ENCODE results near the gene CHTOP. TPM values are rescaled to one million over a fixed set of nuclear protein-coding genes. Genes with fewer than 3 reads are reported as not detected.

Gene CHTOP
- total RNA-seq, 3 donors from 2014 or later = 37.1 to 112 (median 71.8) TPM

DNA sequence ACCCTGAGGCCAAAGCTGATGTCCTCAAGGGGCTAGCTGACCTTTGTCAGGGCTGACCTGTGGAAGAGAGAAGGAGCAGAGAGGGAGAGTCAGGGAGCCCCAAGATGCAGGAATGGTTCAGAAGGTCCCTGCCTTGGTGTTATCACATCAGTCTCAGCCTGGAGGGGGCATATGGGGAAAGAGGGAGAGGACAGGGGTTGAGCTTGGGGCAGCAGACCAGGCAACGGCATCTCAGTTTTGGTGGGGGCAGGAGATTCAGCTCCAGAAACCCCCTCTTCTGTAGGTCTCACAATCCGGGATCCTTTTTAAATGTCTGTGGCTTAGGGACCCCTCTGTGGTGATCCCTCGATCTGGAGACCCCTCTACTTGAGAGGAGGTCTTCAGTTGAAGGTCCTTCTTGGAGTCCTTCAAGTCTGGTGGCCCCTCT lies 7.4 kb upstream of the CHTOP start:
- Histone ChIP-seq H3K27me3 (no peaks in the 10 kb centered on the region), H3K9me3 (no peaks in the 10 kb centered on the region), H3K4me3 (peak overlapping the region; percentile 56 to 74 (median 61)), H3K36me3 (no peaks in the 10 kb centered on the region), H3K27ac (peak overlapping the region; percentile 96 to 97), H3K4me1 (peaks cover 0 to 3% of the 10 kb centered on the region in 2 donors)
- intact Hi-C loops (cut with DNase I; ENCODE audit: low total_unique reads) = loop anchor here (10.0 kb wide), 1 partner anchor 52 kb away; no protein-coding TSS in a partner anchor
- DNase-seq (ENCODE audit: low spot score in 2 of 2) = no peak
- no peak for TF ChIP-seq CTCF (IDR thresholded peaks at IDR 0.05)

GRCh38 chr1:153626904-153627714 lies 6.8 kb upstream of the CHTOP start, which contains the start of gene S100A13:
Gene S100A13, minus strand, starts transcription at chr1:153627505. Its CDS starts 1,033 bp downstream, at chr1:153626472.
- Histone ChIP-seq H3K27me3 (no peaks in the 10 kb centered on the region), H3K4me1 (peaks cover 0 to 3% of the 10 kb centered on the region in 2 donors), H3K36me3 (no peaks in the 10 kb centered on the region), H3K27ac (peak within 1 kb of the TSS; percentile 96 to 97), H3K9me3 (no peaks in the 10 kb centered on the region), H3K4me3 (peak within 1 kb of the TSS; percentile 56 to 74 (median 61))
- intact Hi-C loops (cut with DNase I; ENCODE audit: low total_unique reads) = loop anchor here (10.0 kb wide), 1 partner anchor 52 kb away; no protein-coding TSS in a partner anchor
- peak in 1 of 3 donors; percentile 51 for TF ChIP-seq CTCF (IDR thresholded peaks at IDR 0.05)
- TF ChIP-seq POLR2A (IDR thresholded peaks at IDR 0.05) = peak; percentile 65
- peak; percentile 75 to 93 (median 78) for TF ChIP-seq POLR2AphosphoS5 (IDR thresholded peaks at IDR 0.05)
- peak; percentile 70 to 74 for DNase-seq (ENCODE audit: low spot score in 2 of 2)

DNA sequence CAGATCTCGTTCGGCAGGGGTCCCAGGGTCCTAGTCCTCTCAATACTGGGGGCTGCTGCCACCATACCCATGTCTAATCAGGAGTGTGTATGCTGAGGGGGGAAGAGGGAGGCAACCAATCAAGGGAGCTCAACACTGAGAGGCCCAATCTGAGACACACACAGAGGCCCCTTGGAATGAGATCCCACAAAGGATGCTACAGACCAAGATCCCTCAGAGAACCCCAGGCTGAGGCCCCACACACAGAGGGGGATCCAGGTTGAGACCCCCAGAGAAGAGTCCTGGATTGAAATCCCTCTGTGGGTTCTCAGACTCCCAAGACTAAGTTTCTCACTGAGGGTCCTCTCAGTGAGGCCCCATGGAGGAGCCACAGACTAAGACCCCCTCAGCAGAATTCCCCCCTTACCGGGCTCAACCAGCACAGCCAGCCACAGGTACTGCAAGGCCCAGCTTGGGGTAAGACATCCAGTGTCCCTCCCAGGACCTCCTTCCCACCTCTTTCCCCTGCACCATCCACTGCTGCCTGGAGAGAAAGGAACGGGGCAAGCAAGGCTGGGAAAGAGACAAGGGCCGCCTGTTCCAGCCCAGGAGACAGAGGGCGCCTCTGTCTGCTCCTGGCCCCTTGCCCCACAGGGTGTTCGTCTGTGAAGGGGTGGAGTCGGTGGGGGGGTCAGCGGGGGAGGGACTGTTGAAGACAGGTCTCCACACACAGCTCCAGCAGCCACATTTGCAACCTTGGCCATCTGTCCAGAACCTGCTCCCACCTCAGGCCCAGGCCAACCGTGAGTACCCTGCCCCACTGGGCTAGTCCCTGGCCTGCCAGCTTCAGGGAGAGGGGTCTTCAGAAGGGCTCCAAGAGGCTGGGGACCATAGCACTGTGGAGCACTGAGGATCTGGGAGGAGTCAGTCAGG lies 5.9 kb upstream of the CHTOP start, which contains the start of gene S100A1:
Gene S100A1 (plus strand): TSS at position 720 of the 912 bp plus-strand sequence. CDS start 2,088 bp downstream, outside the sequence.
- H3K4me1 ChIP-seq = peaks cover 0 to 3% of the 10 kb centered on the region in 2 donors
- DNase-seq (ENCODE audit: low spot score in 2 of 2) = peak; percentile 68 to 73

DNA sequence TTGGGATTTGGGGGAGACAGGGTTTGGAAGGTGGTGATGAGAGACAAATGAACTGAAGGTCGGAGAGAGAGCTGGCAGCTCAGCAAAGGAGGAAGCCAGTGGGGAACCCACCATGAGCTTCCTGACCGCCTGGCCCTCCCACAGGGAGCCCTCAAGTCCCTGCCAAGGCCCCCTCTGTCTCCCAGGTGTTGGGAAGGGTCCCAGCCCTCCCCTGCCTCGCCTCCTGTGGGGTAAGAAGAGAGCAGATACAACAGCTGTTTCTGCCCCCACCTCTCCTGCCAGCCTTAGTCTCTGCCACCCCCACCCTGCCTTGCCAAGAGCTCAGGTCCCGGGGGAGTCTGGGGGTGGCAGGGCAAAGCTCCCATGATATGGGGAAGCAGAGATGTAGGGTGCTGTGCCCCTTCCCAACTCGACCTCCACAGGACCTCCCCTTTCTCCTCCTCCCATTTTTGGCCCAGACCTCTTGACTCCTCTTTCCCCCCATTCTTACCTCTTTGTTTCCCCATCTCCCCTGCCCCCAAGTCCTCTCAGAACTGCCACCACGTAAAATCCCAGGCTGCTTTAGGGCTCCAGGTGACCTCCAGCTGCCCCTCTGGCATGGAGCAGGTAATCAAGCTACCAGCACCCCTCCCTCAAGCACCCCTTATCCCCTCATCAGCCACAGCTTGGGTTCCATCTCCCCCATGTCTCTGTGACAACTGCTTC lies 5.1 kb upstream of the CHTOP start:
- DNase-seq (ENCODE audit: low spot score in 2 of 2) = no peak
- H3K36me3 ChIP-seq = no peaks in the 10 kb centered on the region
- intact Hi-C loops (cut with DNase I; ENCODE audit: low total_unique reads) = loop anchor here (10.0 kb wide), 1 partner anchor 54 kb away; no protein-coding TSS in a partner anchor
- TF ChIP-seq CTCF (IDR thresholded peaks at IDR 0.05) (no peak), POLR2AphosphoS5 (IDR thresholded peaks at IDR 0.05) (no peak), POLR2A (IDR thresholded peaks at IDR 0.05) (no peak)
- no peaks in the 10 kb centered on the region for H3K27me3 ChIP-seq
- no peaks in the 10 kb centered on the region for H3K9me3 ChIP-seq
- peak overlapping the region in 2 of 3 donors; percentile 35 to 74 for H3K4me3 ChIP-seq
- H3K4me1 ChIP-seq = peaks cover 0 to 3% of the 10 kb centered on the region in 2 donors
- H3K27ac ChIP-seq = peak overlapping the region; percentile 96 to 97

More for the DNA sequence above, 5.9 kb upstream of the CHTOP start, which contains the start of gene S100A1:
- intact Hi-C loops (cut with DNase I; ENCODE audit: low total_unique reads) = loop anchor here (10.0 kb wide), 1 partner anchor 53 kb away; no protein-coding TSS in a partner anchor
- Histone ChIP-seq H3K36me3 (no peaks in the 10 kb centered on the region), H3K27ac (peak within 1 kb of the TSS; percentile 96 to 97), H3K9me3 (no peaks in the 10 kb centered on the region), H3K4me3 (peak within 1 kb of the TSS; percentile 56 to 74 (median 61)), H3K27me3 (no peaks in the 10 kb centered on the region)
- no peak for TF ChIP-seq POLR2AphosphoS5 (IDR thresholded peaks at IDR 0.05)
- no peak for TF ChIP-seq POLR2A (IDR thresholded peaks at IDR 0.05)
- TF ChIP-seq CTCF (IDR thresholded peaks at IDR 0.05) = peak in 2 of 3 donors; percentile 12 to 43

Data from breast epithelium (tissue), 4 donors.